Urinary bladder (tissue), 4 donors: ENCODE measurements around the gene BCAS3. TPM values are rescaled to one million over a fixed set of nuclear protein-coding genes. Genes with fewer than 3 reads are reported as not detected.
A peak's percentile ranks its signal among the peaks of the same experiment; 100 is the strongest.

ENCODE experiments used
- DNase-seq: peaks from one replicate; pipeline ENCODE4 v3.0.0-alpha.2; 2015; ENCODE audit errors: extremely low spot score
- H3K27ac ChIP-seq: one replicate; pipeline ENCODE4 v1.5.1; 2013; ENCODE audit warnings: low read depth, mild to moderate bottlenecking, moderate library complexity
- H3K36me3 ChIP-seq: one replicate; pipeline ENCODE4 v1.6.1; 2013; ENCODE audit warnings: mild to moderate bottlenecking, moderate library complexity; ENCODE audit not compliant: insufficient read depth
- H3K4me1 ChIP-seq: one replicate; pipeline ENCODE4 v1.6.1; 2013; ENCODE audit warnings: mild to moderate bottlenecking, moderate library complexity; ENCODE audit not compliant: insufficient read depth
- H3K4me3 ChIP-seq: one replicate; pipeline ENCODE4 v1.5.1; 2013; ENCODE audit warnings: low read depth, low read length
- WGBS: extraction: QIAGEN DNeasy Blood & Tissue Kit; methylation state at CpG from one replicate; pipeline ENCODE4 v1.1.7; 2013; 5-methylcytosine and 5-hydroxymethylcytosine counted together
- polyA plus RNA-seq: library from polyadenylated mRNA; stranded (reverse); fragments of 200-250 nt; gene quantifications from one replicate; pipeline ENCODE4 v1.2.3, GENCODE V29; 2013
- total RNA-seq: library from RNA; depleted of rRNA; stranded (reverse); fragments of >200 nt; gene quantifications from one replicate; pipeline ENCODE4 v1.2.3, GENCODE V29; 2014
- donor health status: healthy with polysubstance abuse.
- donor health status: healthy.

The BCAS3 gene
- total and polyA plus RNA-seq, 2 donors, result 17.6 to 72.4 TPM

DNA sequence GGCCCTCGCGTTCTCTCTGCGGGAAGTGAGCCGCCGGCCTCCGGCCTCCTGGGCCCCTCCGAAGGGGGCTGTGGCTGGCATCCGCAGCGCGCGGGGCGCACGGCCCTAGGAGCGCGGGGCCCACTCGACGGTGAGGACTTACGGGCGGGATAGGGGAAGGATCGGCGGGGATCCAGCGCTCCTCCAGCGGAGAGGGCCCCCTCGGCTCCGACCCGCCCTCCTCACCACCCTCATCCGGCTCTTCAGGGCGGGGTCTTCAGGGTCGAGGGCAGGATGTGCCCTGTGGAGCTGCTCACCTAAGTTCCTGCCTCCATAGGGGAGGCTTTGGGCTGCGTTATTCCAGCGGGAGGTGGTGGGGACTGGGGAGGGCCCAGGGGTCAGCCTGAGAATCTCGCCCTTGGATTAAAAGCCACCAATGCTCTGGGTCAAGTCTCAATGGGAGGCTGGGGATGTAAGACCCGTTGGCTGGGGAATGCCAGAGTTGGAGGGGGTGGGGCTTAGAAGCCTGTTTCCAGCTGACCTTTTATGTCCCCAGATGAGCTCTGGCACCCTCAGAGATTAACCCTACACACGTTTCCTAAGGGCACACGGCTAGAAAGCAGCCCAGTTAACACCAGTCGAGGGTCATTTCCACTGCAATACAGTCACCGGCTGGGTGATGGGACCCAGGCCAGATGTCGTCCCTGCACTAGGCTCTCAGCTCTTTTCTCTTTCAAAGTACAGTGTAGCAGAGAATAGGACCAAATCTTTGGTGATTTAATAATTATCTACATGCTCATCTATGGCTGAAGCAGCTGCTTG is 735.4 kb downstream of the BCAS3 start:
- H3K4me3 ChIP-seq, result peak overlapping the region; percentile 53
- DNase-seq, result no peak
- 6% methylated on average over 38 of the region's 38 CpGs for WGBS
- peak overlapping the region; percentile 58 for H3K27ac ChIP-seq
- H3K36me3 ChIP-seq, result no peaks in the 10 kb centered on the region
- no peaks in the 10 kb centered on the region for H3K4me1 ChIP-seq

DNA sequence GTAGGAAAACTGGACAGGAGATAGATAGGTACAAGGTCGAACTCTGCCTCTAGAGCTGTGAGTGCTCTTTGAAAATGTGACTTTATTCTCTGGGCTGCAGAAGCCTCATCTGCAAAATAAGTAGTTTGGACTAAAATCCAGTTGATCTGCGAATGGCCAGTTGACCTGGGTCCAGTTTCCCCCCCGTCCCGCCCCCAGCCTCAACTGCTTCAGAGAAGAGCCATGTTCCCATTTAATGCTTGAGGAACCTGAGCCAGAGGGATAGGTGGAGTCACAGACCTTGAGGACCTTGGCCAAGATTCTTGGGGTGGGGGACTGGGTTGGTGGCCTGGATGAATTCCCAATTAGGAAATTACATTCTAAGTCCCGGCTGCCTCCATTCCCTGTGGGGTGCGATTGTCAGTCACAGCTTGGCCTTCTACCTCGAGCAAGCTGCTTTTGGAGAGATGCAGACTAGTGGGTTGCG is 736.0 kb downstream of the BCAS3 start:
- Histone ChIP-seq H3K27ac (no peak overlapping the region), H3K4me3 (no peak overlapping the region), H3K36me3 (no peaks in the 10 kb centered on the region), H3K4me1 (no peaks in the 10 kb centered on the region)
- no peak for DNase-seq
- WGBS, result 82% methylated on average over 8 of the region's 8 CpGs

DNA sequence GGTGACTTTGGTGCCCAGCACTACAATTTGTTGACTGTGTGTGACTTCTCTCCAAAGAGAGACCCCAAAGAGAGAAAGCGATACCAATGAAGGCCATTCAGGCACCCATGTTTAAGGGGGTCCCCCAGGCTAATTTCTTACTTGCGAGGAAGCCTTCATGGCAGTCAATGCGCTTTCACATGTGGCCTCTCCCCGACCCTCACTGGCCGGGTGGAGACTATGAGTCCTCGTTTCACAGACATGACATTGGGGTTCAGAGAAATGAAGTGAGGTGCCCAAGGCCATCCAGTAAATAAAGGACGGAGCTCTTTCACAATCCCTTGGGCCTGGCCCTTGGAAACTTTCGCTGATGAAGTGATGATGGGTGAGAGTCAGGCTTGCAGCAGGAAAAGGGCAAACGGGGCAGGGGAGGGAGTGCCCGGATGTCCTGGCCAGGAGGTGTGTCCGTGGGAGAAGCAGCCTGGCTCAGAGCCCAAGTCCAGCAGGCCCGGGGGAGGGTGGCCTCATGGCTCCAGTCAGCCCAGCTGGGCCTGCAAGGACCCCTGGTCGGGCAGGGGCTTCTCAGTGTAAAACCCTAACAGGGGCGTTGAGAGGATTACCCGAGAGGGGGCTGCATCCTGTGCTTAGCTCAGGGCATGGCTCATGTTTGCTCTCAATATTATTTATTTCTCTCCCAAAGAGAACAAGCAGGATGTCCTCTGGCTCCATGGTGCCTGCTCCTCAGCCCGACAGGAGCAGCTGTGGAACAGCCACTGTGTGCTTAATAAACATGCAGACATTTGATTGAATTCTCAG is 736.7 kb downstream of the BCAS3 start:
- 53% methylated on average over 16 of the region's 16 CpGs for WGBS
- no peak for DNase-seq
- H3K27ac ChIP-seq, result no peak overlapping the region
- H3K4me1 ChIP-seq, result no peaks in the 10 kb centered on the region
- H3K36me3 ChIP-seq, result no peaks in the 10 kb centered on the region
- no peak overlapping the region for H3K4me3 ChIP-seq

DNA sequence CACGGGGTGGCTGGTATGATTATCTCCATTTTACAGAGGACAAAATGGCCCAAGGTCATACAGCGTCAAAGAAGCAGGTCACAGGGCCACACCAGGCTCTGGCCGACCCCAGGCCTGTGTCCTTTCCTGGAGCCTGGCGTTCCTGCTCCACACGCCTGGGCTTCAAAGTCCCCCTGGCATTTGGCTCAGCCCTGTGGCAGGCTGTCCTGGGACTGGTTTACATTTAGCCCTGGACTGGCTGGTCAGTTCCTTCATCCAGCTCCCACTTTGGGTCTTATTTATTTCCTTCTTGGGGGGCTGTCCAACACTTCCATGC is 737.2 kb downstream of the BCAS3 start:
- no peak for DNase-seq

DNA sequence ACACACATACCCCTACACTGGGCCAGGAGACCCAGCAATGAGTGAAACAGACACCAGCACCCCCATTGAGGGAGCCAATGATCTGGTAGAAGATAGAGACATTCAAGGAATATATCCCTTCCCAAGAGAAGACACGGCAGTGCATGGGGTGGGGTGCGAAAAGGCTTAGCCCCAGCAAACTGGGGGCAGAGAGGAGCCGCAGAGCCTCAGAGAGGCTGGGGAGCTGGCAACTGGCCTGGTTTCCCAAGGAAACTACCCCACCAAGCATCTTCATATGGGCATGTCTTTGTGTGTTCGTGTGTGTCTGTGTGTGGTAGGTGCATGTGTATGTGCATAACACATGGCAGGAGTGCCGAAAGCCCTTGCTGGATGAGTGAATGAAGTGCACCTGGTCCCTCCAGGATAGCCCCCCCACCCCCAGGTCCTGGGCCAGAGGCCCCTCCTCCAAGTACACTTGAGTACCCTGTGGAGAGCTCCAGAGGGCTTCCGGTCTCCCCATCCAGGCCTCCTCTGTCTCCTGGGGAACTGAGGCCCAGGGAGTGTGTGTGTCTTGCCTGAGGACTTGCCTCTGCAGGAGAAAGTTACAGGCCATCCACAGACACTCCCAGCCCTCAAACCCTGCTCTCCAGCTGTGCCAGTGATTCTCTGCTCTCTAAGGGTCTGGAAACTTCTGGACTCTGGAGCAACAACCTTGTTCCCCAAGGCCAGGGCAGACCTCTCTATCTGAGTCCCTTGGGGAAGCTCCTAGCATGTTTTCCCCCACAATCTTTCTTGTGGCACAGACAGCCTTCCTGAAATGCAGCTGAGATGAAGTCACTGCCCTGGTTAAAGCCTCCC is 737.9 kb downstream of the BCAS3 start:
- H3K4me3 ChIP-seq, result no peak overlapping the region
- no peak for DNase-seq
- 95% methylated on average over 6 of the region's 6 CpGs for WGBS
- no peaks in the 10 kb centered on the region for H3K36me3 ChIP-seq
- H3K4me1 ChIP-seq, result no peaks in the 10 kb centered on the region
- H3K27ac ChIP-seq, result no peak overlapping the region

More for the DNA sequence above, 737.2 kb downstream of the BCAS3 start:
- H3K27ac ChIP-seq, result no peak overlapping the region
- 81% methylated on average over 5 of the region's 5 CpGs for WGBS
- no peaks in the 10 kb centered on the region for H3K36me3 ChIP-seq
- H3K4me3 ChIP-seq, result no peak overlapping the region
- H3K4me1 ChIP-seq, result no peaks in the 10 kb centered on the region

DNA sequence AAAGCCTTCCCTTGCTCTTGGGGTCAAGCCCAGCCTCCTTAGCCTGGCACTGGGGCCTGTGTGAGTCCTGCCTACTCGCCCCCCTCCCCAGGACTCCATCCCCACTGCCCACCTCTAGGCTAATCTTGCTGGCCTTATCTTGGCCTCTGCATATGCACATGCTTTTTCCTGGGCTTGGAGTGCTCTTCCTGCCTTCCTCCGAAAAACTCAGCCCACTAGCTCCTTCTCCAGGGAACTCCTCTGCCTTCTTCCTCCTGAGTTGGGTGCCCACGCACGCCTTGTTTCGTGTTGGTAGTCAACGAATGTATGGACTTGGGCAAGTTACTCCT is 738.5 kb downstream of the BCAS3 start:
- no peaks in the 10 kb centered on the region for H3K36me3 ChIP-seq
- no peak overlapping the region for H3K4me3 ChIP-seq
- DNase-seq, result no peak
- 71% methylated on average over 6 of the region's 6 CpGs for WGBS
- no peaks in the 10 kb centered on the region for H3K4me1 ChIP-seq
- no peak overlapping the region for H3K27ac ChIP-seq

DNA sequence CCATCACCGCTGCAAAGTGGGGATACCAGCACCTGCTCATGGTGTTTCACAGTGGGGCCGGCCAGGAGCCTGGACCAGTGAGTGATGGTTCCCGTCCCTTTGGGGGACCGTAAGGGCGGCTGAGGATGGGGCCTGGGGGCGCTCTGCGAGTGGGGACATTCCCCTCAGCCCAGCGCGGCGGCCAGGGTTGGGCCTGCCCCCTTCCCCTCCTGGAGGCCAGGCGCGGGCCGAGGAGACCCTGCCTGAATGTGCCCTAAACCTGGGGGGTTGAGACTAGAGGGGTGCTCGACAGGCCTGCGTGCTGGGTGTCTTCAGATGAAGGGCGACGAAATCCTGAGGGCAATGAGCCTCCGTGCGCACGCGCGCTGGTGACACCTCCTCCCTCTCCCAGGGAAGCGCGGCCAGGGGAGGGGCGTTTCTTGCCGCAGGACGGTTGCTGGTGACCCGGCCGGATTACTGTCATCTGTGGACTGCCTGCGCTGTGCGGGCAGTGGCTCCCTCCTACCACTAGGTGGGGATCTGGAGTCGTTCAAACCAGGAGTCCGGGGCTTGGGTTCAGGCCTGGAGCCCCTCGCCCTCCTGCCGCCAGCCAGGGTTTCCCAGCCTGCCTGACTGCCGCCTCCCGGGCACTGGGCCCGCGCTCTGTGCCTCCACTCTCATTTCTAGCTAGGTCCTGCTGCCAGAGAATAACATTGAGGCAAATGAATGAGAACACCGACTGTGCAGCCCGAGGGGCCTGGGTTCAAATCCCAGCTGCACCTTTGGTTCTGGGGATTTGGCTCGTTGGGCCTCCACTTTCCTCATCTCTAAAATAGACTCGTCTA is 739.1 kb downstream of the BCAS3 start:
- Histone ChIP-seq H3K36me3 (no peaks in the 10 kb centered on the region), H3K4me3 (no peak overlapping the region), H3K27ac (no peak overlapping the region), H3K4me1 (no peaks in the 10 kb centered on the region)
- DNase-seq, result no peak
- WGBS, result 15% methylated on average over 43 of the region's 43 CpGs

DNA sequence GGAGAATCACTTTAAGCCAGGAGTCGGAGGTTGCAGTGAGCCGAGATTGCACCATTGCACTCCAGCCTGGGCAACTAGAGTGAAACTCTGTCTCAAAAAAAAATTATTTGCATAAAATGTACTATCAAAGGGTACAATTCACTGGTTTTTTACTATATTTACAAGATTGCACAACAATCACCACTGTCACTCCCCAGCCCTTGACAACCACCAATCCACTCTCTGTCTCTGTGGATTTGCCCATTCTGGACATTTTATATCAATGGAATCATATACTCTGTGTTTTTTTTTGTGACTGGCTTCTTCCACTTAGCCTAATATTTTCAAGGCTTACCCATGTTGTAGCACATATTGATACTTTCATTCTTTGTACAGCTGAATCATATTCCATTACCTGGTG is 740.8 kb downstream of the BCAS3 start:
- H3K36me3 ChIP-seq, result no peaks in the 10 kb centered on the region
- no peak overlapping the region for H3K4me3 ChIP-seq
- H3K4me1 ChIP-seq, result no peaks in the 10 kb centered on the region
- DNase-seq, result no peak
- no peak overlapping the region for H3K27ac ChIP-seq
- WGBS, result 88% methylated on average over 2 of the region's 2 CpGs

DNA sequence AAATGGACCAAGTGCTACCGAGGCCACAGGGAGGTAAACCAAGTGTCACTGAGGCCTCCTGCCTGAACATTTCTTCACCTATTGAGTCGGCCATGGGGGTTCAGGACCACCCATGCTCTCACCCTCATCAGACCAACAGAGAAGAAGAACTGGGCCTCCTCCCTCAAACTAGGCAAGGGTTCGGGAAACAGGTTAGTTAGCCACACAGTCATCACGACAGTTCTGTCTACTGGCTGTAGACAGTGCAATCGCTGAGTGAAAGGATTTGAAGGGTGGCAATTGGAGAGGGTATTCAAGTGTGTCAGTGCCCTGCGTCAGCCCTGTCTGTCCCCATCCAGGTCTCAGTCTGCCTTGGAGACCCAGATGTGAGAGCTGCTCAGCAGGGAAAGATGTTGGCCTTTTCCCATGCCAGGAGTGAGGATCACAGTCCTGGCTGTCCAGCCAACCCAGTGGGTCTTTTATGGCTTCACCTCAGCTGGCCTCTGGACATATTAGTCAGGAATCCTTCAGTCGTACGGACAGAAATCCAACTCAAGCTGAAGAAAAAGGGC is 741.9 kb downstream of the BCAS3 start:
- H3K36me3 ChIP-seq, result no peaks in the 10 kb centered on the region
- DNase-seq, result no peak
- no peaks in the 10 kb centered on the region for H3K4me1 ChIP-seq
- WGBS, result 82% methylated on average over 8 of the region's 8 CpGs
- H3K4me3 ChIP-seq, result no peak overlapping the region
- H3K27ac ChIP-seq, result no peak overlapping the region

DNA sequence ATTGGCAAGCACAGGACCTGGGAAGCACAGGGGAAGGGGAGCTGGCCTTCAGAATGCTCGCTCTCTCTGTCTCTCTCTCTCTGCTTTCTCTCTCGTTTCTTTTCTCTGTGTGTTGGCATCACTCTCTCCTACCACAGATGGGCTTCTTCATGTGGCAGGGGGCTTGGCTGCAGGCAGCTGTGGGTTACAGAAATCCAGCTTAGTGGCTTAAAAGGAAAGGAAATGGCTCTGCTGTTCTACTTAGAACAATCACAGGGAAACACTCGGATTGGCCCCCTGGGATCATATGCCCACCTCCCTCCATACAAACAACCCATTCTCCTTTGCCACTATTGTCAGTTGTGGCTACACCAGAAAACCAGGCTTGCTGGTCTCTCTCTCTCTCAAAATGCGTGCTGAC is 742.4 kb downstream of the BCAS3 start:
- no peaks in the 10 kb centered on the region for H3K4me1 ChIP-seq
- no peak for DNase-seq
- WGBS, result 54% methylated on average over 4 of the region's 4 CpGs
- H3K4me3 ChIP-seq, result no peak overlapping the region
- H3K27ac ChIP-seq, result no peak overlapping the region
- H3K36me3 ChIP-seq, result no peaks in the 10 kb centered on the region

DNA sequence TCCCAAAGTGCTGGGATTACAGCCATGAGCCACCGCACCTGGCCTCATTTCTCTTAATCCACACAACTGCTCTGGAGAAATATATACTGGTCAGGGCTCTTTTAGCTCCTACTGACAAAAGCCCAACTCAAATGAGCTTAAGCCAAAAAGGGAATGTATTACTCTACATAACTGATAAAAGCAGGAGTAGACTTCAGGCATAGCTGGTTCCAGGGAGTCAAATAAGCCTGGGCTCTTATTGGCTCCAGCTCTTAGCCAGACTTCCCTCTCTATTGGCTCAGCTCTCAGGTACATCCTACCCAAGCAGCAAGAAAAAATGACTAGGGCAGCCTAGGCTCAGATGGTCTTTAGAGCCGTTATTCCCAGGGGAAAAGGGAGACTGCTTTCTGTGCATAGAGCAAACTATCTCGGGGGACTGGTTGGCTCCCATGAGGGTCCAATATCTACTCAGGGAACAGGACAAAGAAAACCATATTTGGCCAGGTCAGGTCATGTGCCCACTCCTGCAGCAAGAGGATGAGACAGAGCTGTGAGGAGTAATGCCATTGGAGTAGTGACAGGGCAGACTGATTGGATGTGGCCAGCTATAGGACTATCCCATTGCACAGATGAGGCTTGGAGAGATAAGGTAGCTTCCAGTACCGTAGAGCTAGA is 743.2 kb downstream of the BCAS3 start:
- Histone ChIP-seq H3K4me3 (no peak overlapping the region), H3K4me1 (no peaks in the 10 kb centered on the region), H3K27ac (no peak overlapping the region), H3K36me3 (no peaks in the 10 kb centered on the region)
- 81% methylated on average over 4 of the region's 4 CpGs for WGBS
- DNase-seq, result no peak

DNA sequence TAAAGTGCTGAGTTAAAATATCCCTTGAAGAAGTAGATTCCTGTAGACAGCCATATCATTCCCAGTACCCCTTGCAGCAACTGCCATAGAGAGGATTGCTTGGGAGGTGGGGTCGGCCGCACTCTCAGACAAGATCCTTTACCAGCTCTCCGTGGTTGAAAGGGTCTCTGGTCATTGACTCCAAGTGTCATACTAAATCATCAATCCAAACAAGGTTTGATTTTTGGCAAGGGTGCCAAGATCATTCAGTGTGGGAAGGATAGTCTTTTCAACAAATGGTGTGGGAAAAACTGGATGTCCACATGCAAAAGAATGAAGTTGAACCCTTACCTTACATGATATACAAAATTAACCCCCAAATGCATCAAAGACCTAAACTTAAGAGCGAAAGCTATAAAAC is 743.8 kb downstream of the BCAS3 start:
- WGBS, result 88% methylated on average over 4 of the region's 4 CpGs
- Histone ChIP-seq H3K36me3 (no peaks in the 10 kb centered on the region), H3K4me1 (no peaks in the 10 kb centered on the region), H3K27ac (no peak overlapping the region), H3K4me3 (no peak overlapping the region)
- DNase-seq, result no peak
